Measurements from ENCODE around the gene USP49.
"Not testable (repeated sequence)": the region's sequence is repeated elsewhere in the genome, so short reads cannot be mapped to it uniquely, and the experiment has no call there.

USP49 gene

GRCh38 chr6:41871691-41872090 lies 23.5 kb downstream of the USP49 start:
- no peak for DNase-seq

GRCh38 chr6:41859356-41859755 lies 35.8 kb downstream of the USP49 start:
- DNase-seq = no peak

GRCh38 chr6:41858703-41859102 lies 36.5 kb downstream of the USP49 start:
- DNase-seq = no peak

- DNase-seq = no peak
Measured at GRCh38 chr6:41850861-41851260, 44.3 kb downstream of the USP49 start.

- peak; percentile 47 for DNase-seq
Measured at GRCh38 chr6:41846666-41847237, 48.4 kb downstream of the USP49 start.

- DNase-seq = no peak
Measured at GRCh38 chr6:41843178-41843577, 52.0 kb downstream of the USP49 start.

DNA sequence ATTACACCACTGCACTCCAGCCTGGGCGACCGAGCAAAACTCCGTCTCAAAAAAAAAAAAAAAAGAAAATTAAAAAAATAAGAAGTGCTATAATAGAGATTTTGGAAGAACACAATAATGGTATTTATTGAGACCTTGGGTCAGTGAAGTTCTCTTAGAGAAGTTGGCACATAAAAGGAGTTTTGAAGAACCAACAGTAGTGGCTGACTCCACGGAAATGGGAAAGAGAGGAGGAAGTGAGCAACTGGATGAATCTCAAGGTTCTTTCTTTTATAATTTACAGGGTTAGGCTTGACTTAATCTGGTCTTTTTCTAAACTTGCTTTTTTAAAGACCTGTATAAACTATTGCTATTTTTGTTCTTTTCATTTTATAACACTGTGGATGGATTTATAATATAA lies 54.8 kb downstream of the USP49 start:
- DNase-seq = no peak

GRCh38 chr6:41836660-41837052 lies 58.5 kb downstream of the USP49 start:
- no peak for DNase-seq

DNA sequence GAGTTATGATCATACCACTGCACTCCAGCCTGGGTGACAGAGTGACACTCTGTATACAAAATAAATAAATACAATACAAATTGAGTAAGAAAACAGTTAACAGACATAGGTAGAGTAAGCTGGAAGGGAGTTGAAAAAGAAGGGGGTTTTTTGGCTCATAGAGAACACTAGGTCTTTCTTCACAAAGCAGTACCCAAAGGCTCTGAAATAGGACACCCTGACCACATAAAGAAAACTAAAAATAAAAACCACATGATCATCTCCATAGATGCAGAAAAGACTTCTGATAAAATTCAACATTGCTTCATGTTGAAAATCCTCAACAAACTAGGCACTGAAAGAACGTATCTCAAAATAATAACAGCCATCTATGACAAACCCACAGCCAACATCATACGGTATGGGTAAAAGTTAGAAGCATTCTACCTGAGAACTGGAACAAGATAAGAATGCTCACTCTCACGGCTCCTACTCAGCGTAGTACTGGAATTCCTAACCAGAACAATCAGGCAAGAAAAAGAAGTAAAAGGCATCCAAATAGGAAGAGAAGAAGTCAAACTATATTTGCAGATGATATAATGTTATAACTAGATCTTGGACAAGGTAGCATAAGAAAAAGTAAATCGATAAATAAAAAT lies 59.0 kb downstream of the USP49 start:
- DNase-seq = no peak

- DNase-seq = no peak
Measured at GRCh38 chr6:41832263-41832662, 62.9 kb downstream of the USP49 start.

- DNase-seq = no peak
Measured at GRCh38 chr6:41826343-41827022, 68.7 kb downstream of the USP49 start.

DNA sequence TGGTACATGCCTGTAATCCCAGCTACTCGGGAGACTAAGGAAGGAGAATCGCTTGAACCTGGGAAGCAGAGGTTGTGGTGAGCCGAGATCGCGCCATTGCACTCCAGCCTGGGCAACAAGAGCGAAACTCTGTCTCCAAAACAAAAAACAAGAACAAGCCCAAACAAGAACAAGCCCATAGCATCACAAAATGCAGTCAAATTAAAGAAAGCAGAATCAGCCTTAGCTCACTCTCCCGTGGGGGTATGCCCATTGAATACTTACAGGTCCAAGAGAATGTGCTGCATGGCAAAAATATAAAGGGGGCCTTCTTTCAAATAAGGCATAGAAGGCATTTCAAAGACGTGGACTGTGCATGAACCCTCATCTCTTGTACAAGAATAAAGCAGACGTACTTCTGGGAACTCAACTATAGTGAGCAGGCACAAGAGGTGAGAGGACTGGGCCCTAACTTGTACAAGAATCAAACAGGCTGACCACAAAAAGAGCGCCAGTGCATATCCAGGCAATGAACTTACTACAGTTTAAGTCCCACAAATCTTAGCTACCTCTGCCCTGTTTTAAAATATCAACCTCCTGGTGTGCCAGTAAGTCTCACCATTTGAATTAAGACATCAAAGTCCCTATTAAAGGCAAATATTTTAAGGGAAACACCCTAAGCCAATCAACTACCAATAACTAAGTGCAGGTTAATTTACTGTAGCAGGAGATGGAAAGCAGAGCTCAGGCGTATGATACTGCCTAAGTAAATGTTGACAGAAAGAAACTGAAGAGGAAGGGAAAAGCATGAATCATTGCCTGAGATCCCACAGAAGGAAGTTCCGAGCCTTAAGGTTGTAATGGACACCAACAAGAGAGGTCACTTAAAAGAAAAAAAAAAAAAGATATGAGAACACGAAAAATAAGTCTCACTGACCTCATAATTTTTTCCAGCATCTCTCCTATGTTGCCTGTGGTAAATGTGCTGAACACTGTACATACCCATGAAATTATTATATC lies 70.3 kb downstream of the USP49 start:
- no peak for DNase-seq

DNA sequence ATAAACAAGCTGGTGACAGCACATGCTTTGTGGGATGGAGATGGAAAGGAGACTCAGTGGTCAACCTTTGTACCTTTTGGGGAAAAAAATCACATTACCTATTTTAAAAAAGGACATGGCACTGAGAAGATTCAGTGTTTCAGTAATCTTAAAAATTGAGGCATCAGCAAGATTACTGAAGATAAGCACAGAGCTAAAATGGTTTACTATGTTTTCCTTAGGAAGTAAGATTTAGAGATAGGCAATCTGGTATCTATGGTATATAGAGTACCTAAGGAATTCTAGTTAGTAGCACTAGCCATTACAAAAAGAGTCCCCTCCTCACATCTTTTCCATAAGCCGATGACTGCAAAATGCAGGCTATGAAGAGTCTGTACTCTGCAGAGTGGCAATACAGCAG lies 72.0 kb downstream of the USP49 start:
- DNase-seq = no peak

GRCh38 chr6:41822021-41822420 lies 73.2 kb downstream of the USP49 start:
- no peak for DNase-seq

DNA sequence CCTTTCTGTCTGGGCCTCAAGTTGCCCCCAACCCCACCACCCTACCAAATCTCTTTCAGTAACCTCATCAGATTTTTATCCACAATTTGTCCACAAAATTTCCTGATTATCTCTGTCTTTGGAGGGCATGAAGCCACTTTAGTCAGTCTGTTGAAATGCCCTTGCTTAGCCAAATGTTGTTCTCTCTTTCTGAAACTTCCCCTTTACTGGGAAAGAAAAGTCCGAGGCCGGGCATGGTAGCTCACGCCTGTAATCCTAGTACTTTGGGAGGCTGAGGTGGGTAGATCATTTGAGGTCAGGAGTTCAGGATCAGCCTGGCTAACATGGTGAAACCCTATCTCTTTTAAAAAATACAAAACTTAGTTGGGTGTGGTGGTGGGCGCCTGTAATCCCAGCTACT lies 73.9 kb downstream of the USP49 start:
- no peak for DNase-seq

DNA sequence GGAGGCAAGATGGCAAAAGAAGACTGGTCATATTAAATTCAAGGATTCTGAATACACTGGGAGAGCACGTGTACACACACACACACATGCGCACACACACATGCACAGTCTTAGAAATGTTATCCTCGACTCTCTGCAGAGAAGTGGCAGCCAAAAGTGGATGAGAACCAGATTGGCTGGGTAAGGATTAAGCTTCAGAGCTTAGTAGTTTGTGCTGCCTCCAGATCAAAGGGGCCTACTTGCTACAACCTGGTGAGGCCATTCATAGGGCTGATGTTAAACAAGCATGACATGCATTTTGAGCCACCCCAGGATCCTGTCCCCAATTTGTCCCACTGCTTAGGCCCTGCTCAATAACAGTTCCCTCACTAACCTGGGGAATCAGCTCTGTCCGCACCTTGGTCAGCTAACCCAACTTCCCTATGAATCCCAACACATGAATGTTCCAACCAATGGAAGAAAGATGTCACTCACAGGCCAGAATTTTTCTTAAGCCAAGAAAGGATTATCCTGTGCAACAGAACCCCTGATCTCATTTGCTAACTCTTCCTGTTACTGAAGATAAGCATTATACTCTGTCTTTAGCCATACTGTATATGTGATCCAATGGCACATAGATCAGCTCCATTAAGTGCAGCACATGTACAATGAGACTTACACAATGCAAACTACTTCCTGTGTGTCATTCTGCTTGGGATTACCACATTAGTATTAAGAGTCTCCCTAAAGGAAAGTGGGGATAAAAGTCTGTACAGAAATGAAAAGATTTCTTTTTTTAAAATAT lies 76.7 kb downstream of the USP49 start:
- DNase-seq = no peak

DNA sequence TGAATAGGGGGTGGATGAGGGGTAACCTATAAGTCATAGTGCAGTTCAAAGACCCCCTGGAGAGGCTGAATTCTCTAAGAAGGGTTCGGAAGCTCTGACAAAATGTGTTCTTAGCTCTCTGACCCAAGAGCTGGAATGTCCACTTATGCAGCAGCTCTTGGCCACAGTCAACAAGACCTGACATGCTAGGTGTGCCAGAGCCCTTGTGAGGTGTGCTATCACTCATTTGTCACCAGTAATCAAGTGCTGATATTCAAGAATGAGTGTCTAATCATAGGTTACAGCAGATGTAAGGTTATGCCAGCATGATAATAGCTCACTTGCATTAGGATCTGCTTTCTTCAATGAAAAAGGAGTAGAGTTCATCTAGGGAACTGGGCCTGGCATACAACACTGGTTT lies 79.6 kb downstream of the USP49 start:
- no peak for DNase-seq

DNA sequence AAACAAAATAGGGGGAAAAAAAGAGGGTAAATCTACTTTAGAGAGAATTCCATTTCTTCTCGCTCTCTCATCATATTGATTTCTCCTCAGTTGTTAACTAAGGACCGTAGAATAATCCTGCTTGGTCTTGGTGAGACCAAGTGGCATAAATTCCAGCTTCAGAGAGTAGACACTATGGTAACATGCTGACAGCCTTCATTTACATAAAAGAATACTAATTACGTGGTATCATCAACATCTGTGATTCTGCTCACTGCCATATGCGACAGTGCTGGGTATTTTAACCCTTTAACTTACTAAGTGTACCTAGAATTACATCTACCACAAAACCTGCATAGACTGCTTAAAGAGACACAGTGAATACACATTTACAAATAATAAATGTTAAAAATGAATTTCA lies 80.5 kb downstream of the USP49 start:
- no peak for DNase-seq

- no peak for DNase-seq
Measured at GRCh38 chr6:41813956-41814355, 81.2 kb downstream of the USP49 start.

DNA sequence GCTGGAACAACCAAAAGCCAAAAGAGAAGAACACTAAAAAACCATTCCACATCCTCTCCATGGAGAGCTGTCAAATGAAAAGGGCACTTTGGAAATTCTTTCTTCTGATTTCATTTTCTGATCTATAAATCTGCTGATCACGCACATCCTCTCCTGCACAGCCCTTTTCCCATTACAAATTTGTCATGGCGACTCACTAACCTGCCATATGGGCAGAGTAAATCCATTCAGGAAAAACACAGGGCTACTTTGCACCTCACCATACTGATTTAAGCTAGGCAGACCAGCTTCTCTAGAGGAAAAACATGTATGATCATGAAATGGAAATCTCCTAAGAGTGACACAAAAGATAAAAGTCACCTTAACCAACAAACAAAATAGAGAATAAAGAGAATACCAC lies 81.7 kb downstream of the USP49 start:
- no peak for DNase-seq

GRCh38 chr6:41811946-41812345 lies 83.2 kb downstream of the USP49 start:
- not testable (repeated sequence) for DNase-seq

DNA sequence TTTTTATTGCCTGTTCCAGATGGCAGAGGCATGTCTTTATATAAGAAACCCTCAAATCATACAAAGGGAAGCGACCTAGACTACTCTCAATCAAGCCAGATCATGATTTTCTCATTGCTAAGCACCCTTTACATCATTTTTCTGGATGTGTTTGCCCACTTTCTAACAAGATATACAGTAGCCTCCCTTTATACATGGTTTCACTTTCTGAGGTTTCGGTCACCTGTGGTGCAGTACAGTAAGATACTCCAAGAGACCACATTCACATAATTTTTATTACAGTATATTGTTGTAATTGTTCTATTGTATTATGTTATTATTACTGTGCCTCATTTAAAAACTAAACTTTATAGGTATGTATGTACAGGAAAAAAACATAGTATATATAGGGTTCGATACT lies 84.1 kb downstream of the USP49 start:
- DNase-seq = no peak

All from COR-L47 (cell line).